AG04450 (cell line): Measurements from ENCODE around the gene MTHFSD. TPM values are rescaled to one million over a fixed set of nuclear protein-coding genes. Genes with fewer than 3 reads are reported as not detected.

Experiments used
- CTCF ChIA-PET: fragments of 300-600, 350-600 bp; formaldehyde crosslinking; extraction: SDS; loops from one replicate; lab custom pipeline; 2022; ENCODE audit warnings: antibody characterized with exemption, inconsistent platforms; lab: Charles Lee
- POLR2A ChIA-PET: fragments of 350-600 bp; formaldehyde crosslinking; extraction: SDS; loops from one replicate; lab custom pipeline; 2021; ENCODE audit warnings: antibody characterized with exemption, inconsistent platforms; lab: Yijun Ruan, JAX
- DNase-seq: peaks from one replicate; pipeline ENCODE4 v3.0.0-alpha.2; 2011; ENCODE audit warnings: low read depth, low spot score
- H3K27ac ChIP-seq: one replicate; pipeline ENCODE4 v1.5.1; 2012; ENCODE audit warnings: low read depth, low read length, control low read depth
- H3K27me3 ChIP-seq: one replicate; pipeline ENCODE4 v1.6.0; 2012; ENCODE audit warnings: low read length; ENCODE audit not compliant: control insufficient read depth, insufficient read depth
- H3K4me3 ChIP-seq: 2 replicates; pipeline ENCODE4 v1.5.1; 2011; ENCODE audit warnings: mild to moderate bottlenecking, low read depth, low read length, control low read depth
- H3K9me3 ChIP-seq: 2 replicates; pipeline ENCODE4 v1.5.1; 2012; ENCODE audit warnings: low read length; ENCODE audit not compliant: control insufficient read depth, insufficient read depth
- CTCF ChIP-seq: IDR thresholded peaks from 2 replicates; pipeline ENCODE4 v1.5.1; 2011; ENCODE audit warnings: low read depth, low read length, control low read depth, inconsistent platforms
- polyA plus RNA-seq: library from polyadenylated mRNA; depleted of rRNA; stranded (reverse); fragments of >200 nt; gene quantifications from 2 replicates; pipeline ENCODE4 v1.2.3, GENCODE V29; 2011

The MTHFSD gene
- polyA plus RNA-seq, 1 experiment: 16.7 TPM

GRCh38 chr16:86581458-86581857 lies 26.4 kb upstream of the MTHFSD start:
- ChIA-PET POLR2A (interaction anchor here (0.6 kb wide), 2 partner anchors 9 to 114 kb away, joined by 3 to 9 read pairs; no protein-coding TSS in a partner anchor), CTCF (interaction anchor here (0.7 kb wide), 1 partner anchor 482 kb away, joined by 3 read pairs; no protein-coding TSS in a partner anchor)
- peak overlapping the region; percentile 68 for H3K27ac ChIP-seq
- peaks cover 3% of the 10 kb centered on the region; the same call in 1 of the 2 replicates for H3K9me3 ChIP-seq
- no peaks in the 10 kb centered on the region for H3K27me3 ChIP-seq
- no peak for DNase-seq
- no peak for TF ChIP-seq CTCF
- H3K4me3 ChIP-seq: peak overlapping the region; percentile 86

GRCh38 chr16:86580791-86581170 lies 25.7 kb upstream of the MTHFSD start:
- no peak for TF ChIP-seq CTCF
- POLR2A ChIA-PET: interaction anchor here (0.6 to 1.4 kb wide), 2 partner anchors 89 to 114 kb away, joined by 4 to 9 read pairs; no protein-coding TSS in a partner anchor
- Histone ChIP-seq H3K27me3 (no peaks in the 10 kb centered on the region), H3K4me3 (peak overlapping the region; percentile 86), H3K27ac (peak overlapping the region; percentile 68), H3K9me3 (peaks cover 3% of the 10 kb centered on the region; the same call in 1 of the 2 replicates)
- no peak for DNase-seq
- CTCF ChIA-PET: interaction anchor here (0.8 kb wide), 1 partner anchor 481 kb away, joined by 3 read pairs; no protein-coding TSS in a partner anchor

GRCh38 chr16:86580063-86580790 lies 25.2 kb upstream of the MTHFSD start:
- POLR2A ChIA-PET: interaction anchor here (1.1 to 2.4 kb wide), 3 partner anchors 10 to 90 kb away, joined by 3 to 9 read pairs (median 4); no protein-coding TSS in a partner anchor
- peaks cover 3% of the 10 kb centered on the region; the same call in 1 of the 2 replicates for H3K9me3 ChIP-seq

GRCh38 chr16:86579268-86580062 lies 24.4 kb upstream of the MTHFSD start:
- ChIA-PET POLR2A (interaction anchor here (1.1 to 2.4 kb wide), 3 partner anchors 11 to 91 kb away, joined by 3 to 9 read pairs (median 4); no protein-coding TSS in a partner anchor), CTCF (interaction anchor here (0.6 to 1.2 kb wide), 3 partner anchors 15 to 500 kb away, joined by 3 to 5 read pairs (median 4); no protein-coding TSS in a partner anchor)
- H3K27ac ChIP-seq: peak overlapping the region; percentile 100

More at GRCh38 chr16:86580063-86580790, 25.2 kb upstream of the MTHFSD start:
- no peaks in the 10 kb centered on the region for H3K27me3 ChIP-seq
- CTCF ChIA-PET: interaction anchor here (0.6 to 1.2 kb wide), 3 partner anchors 16 to 500 kb away, joined by 3 to 5 read pairs (median 3); no protein-coding TSS in a partner anchor
- DNase-seq: no peak
- peak overlapping the region; percentile 86 for H3K4me3 ChIP-seq
- TF ChIP-seq CTCF: no peak
- peak overlapping the region; percentile 100 for H3K27ac ChIP-seq

More at GRCh38 chr16:86579268-86580062, 24.4 kb upstream of the MTHFSD start:
- no peak for TF ChIP-seq CTCF
- no peak for DNase-seq
- Histone ChIP-seq H3K4me3 (peak overlapping the region; percentile 86), H3K27me3 (no peaks in the 10 kb centered on the region), H3K9me3 (peaks cover 3% of the 10 kb centered on the region; the same call in 1 of the 2 replicates)
